Measurements from ENCODE around the gene CPEB1.

Gene CPEB1

GRCh38 chr15:82545002-82545401 lies 102.2 kb downstream of the CPEB1 start:
- no peak overlapping the region for H3K4me3 ChIP-seq (IDR thresholded peaks at IDR 0.05; ENCODE audit: insufficient read depth, low read depth, low read length)

GRCh38 chr15:82544431-82544830 lies 102.7 kb downstream of the CPEB1 start:
- Histone ChIP-seq H3K27me3 (ENCODE audit: insufficient read depth, low read depth) (no peaks in the 10 kb centered on the region), H3K79me2 (ENCODE audit: insufficient read depth, low read depth) (peaks cover 9% of the 10 kb centered on the region), H3K36me3 (ENCODE audit: insufficient read depth) (no peaks in the 10 kb centered on the region), H3K9ac (no peak overlapping the region), H3K4me2 (no peak overlapping the region), H3K27ac (no peak overlapping the region), H3K4me1 (ENCODE audit: low read depth, poor library complexity, severe bottlenecking) (peaks cover 16% of the 10 kb centered on the region), H4K20me1 (ENCODE audit: insufficient read depth) (no peaks in the 10 kb centered on the region), H3K4me3 (IDR thresholded peaks at IDR 0.05; ENCODE audit: insufficient read depth, low read depth, low read length) (no peak overlapping the region), H2AFZ (ENCODE audit: low read depth) (no peak overlapping the region)
- no peak for TF ChIP-seq CTCF (conservative IDR thresholded peaks at IDR 0.05; ENCODE audit: low read depth, low read length)

More at GRCh38 chr15:82545002-82545401, 102.2 kb downstream of the CPEB1 start:
- Histone ChIP-seq H3K27me3 (ENCODE audit: insufficient read depth, low read depth) (no peaks in the 10 kb centered on the region), H3K36me3 (ENCODE audit: insufficient read depth) (no peaks in the 10 kb centered on the region), H3K27ac (no peak overlapping the region), H2AFZ (ENCODE audit: low read depth) (no peak overlapping the region), H3K4me1 (ENCODE audit: low read depth, poor library complexity, severe bottlenecking) (peaks cover 16% of the 10 kb centered on the region), H3K4me2 (no peak overlapping the region), H3K79me2 (ENCODE audit: insufficient read depth, low read depth) (peaks cover 3% of the 10 kb centered on the region), H4K20me1 (ENCODE audit: insufficient read depth) (no peaks in the 10 kb centered on the region), H3K9ac (no peak overlapping the region)
- TF ChIP-seq CTCF (conservative IDR thresholded peaks at IDR 0.05; ENCODE audit: low read depth, low read length) = no peak

GRCh38 chr15:82543160-82543559 lies 104.0 kb downstream of the CPEB1 start:
- peak overlapping the region; percentile 14 for H3K4me2 ChIP-seq
- H4K20me1 ChIP-seq (ENCODE audit: insufficient read depth) = peaks cover 8% of the 10 kb centered on the region; the same call in 1 of the 2 replicates
- no peak overlapping the region for H3K4me3 ChIP-seq (IDR thresholded peaks at IDR 0.05; ENCODE audit: insufficient read depth, low read depth, low read length)
- peaks cover 22% of the 10 kb centered on the region for H3K79me2 ChIP-seq (ENCODE audit: insufficient read depth, low read depth)
- H3K27ac ChIP-seq = peak overlapping the region; percentile 26; the same call in 1 of the 2 replicates
- peaks cover 7% of the 10 kb centered on the region; the same call in 1 of the 2 replicates for H3K36me3 ChIP-seq (ENCODE audit: insufficient read depth)
- peaks cover 24% of the 10 kb centered on the region for H3K4me1 ChIP-seq (ENCODE audit: low read depth, poor library complexity, severe bottlenecking)
- no peak overlapping the region for H2AFZ ChIP-seq (ENCODE audit: low read depth)
- H3K9ac ChIP-seq = no peak overlapping the region
- H3K27me3 ChIP-seq (ENCODE audit: insufficient read depth, low read depth) = no peaks in the 10 kb centered on the region
- TF ChIP-seq CTCF (conservative IDR thresholded peaks at IDR 0.05; ENCODE audit: low read depth, low read length) = no peak

- peaks cover 17% of the 10 kb centered on the region for H4K20me1 ChIP-seq (ENCODE audit: insufficient read depth)
- H3K9ac ChIP-seq = peak overlapping the region; percentile 99
- H3K27me3 ChIP-seq (ENCODE audit: insufficient read depth, low read depth) = no peaks in the 10 kb centered on the region
- peak overlapping the region; percentile 89 for H3K27ac ChIP-seq
- H3K4me3 ChIP-seq (IDR thresholded peaks at IDR 0.05; ENCODE audit: insufficient read depth, low read depth, low read length) = no peak overlapping the region
- H3K36me3 ChIP-seq (ENCODE audit: insufficient read depth) = peaks cover 25% of the 10 kb centered on the region
- H3K4me2 ChIP-seq = peak overlapping the region; percentile 67
- TF ChIP-seq CTCF (conservative IDR thresholded peaks at IDR 0.05; ENCODE audit: low read depth, low read length) = no peak
- peaks cover 31% of the 10 kb centered on the region for H3K79me2 ChIP-seq (ENCODE audit: insufficient read depth, low read depth)
- H2AFZ ChIP-seq (ENCODE audit: low read depth) = peak overlapping the region; percentile 84
- peaks cover 30% of the 10 kb centered on the region for H3K4me1 ChIP-seq (ENCODE audit: low read depth, poor library complexity, severe bottlenecking)
Observed at GRCh38 chr15:82540984-82541431, 106.2 kb downstream of the CPEB1 start.
